SHP77 (cell line): ENCODE measurements around the gene SLC25A15.

Experiments
- DNase-seq, 2 experiments: peaks; one replicate each; lab custom pipeline; 2025; lab: John Stamatoyannopoulos, UW

The SLC25A15 gene

GRCh38 chr13:40789275-40790153 is at the start of gene SLC25A15:
Gene SLC25A15 (plus strand): TSS chr13:40789611. CDS start chr13:40793227, 3,616 bp downstream.
- DNase-seq: peak; percentile 64 to 74

GRCh38 chr13:40749327-40749726 is 40.1 kb upstream of the SLC25A15 start:
- no peak for DNase-seq

GRCh38 chr13:40755082-40755700 is 34.2 kb upstream of the SLC25A15 start:
- no peak for DNase-seq

- no peak for DNase-seq
Observed at GRCh38 chr13:40756042-40756441, 33.4 kb upstream of the SLC25A15 start.

GRCh38 chr13:40758811-40759210 is 30.6 kb upstream of the SLC25A15 start:
- DNase-seq: no peak

- no peak for DNase-seq
Observed at GRCh38 chr13:40762849-40763248, 26.6 kb upstream of the SLC25A15 start.

GRCh38 chr13:40764587-40765403 is 24.6 kb upstream of the SLC25A15 start:
- no peak for DNase-seq

GRCh38 chr13:40765602-40766001 is 23.8 kb upstream of the SLC25A15 start:
- DNase-seq: no peak

- no peak for DNase-seq
Observed at GRCh38 chr13:40769970-40770369, 19.4 kb upstream of the SLC25A15 start.

- no peak for DNase-seq
Observed at GRCh38 chr13:40770609-40770933, 18.8 kb upstream of the SLC25A15 start.

GRCh38 chr13:40770934-40771618 is 18.3 kb upstream of the SLC25A15 start, which contains the start of gene MRPS31:
Gene MRPS31 (minus strand): TSS chr13:40771190. CDS start chr13:40771136, 54 bp downstream.
- DNase-seq: peak; percentile 81 to 87

GRCh38 chr13:40772765-40773473 is 16.5 kb upstream of the SLC25A15 start:
- DNase-seq: no peak

- DNase-seq: no peak
Observed at GRCh38 chr13:40774672-40775071, 14.7 kb upstream of the SLC25A15 start.

GRCh38 chr13:40776232-40776631 is 13.2 kb upstream of the SLC25A15 start:
- DNase-seq: no peak

GRCh38 chr13:40776681-40777165 is 12.7 kb upstream of the SLC25A15 start:
- DNase-seq: peak in 1 of 2 experiments; percentile 3

GRCh38 chr13:40777166-40777808 is 12.1 kb upstream of the SLC25A15 start:
- DNase-seq: peak; percentile 58 to 68

GRCh38 chr13:40777809-40778175 is 11.6 kb upstream of the SLC25A15 start:
- DNase-seq: no peak

GRCh38 chr13:40779049-40779448 is 10.4 kb upstream of the SLC25A15 start:
- DNase-seq: no peak

GRCh38 chr13:40779796-40780285 is 9.6 kb upstream of the SLC25A15 start:
- DNase-seq: no peak

- peak in 1 of 2 experiments; percentile 1 for DNase-seq
Observed at GRCh38 chr13:40780822-40781401, 8.5 kb upstream of the SLC25A15 start.
